ENCODE data around the gene C6orf62.

The C6orf62 gene

GRCh38 chr6:24719125-24719971, at the start of gene C6orf62 (continued):
- TF ChIP-seq ZXDB (tag by site-specific recombination; IDR thresholded peaks at IDR 0.05) (peak; percentile 94), PRDM10 (tag by site-specific recombination; IDR thresholded peaks at IDR 0.05) (0 out of 2 replicates have a peak, but pooled peaks have one; percentile 18), ZNF561 (tag by site-specific recombination; IDR thresholded peaks at IDR 0.05; ENCODE audit: borderline replicate concordance) (peak; percentile 33; the same call in 1 of the 2 replicates), GLIS2 (tag by site-specific recombination; IDR thresholded peaks at IDR 0.05) (0 out of 2 replicates have a peak, but pooled peaks have one; percentile 20), ZNF335 (tag by site-specific recombination; conservative IDR thresholded peaks at IDR 0.05) (peak; percentile 32; the same call in 1 of the 2 replicates), ZNF366 (tag by site-specific recombination; conservative IDR thresholded peaks at IDR 0.05) (no peak), ZNF23 (tag by site-specific recombination; IDR thresholded peaks at IDR 0.05; ENCODE audit: borderline replicate concordance) (no peak), ZNF677 (tag by site-specific recombination; IDR thresholded peaks at IDR 0.05) (no peak), ZNF211 (tag by site-specific recombination; IDR thresholded peaks at IDR 0.05; ENCODE audit: low read depth) (no peak), ZBTB44 (tag by site-specific recombination; IDR thresholded peaks at IDR 0.05) (no peak), ZNF76 (tag by site-specific recombination; IDR thresholded peaks at IDR 0.05; ENCODE audit: borderline replicate concordance, low read depth) (no peak), ZNF639 (tag by site-specific recombination; IDR thresholded peaks at IDR 0.05) (no peak), ZFHX2 (tag by site-specific recombination; conservative IDR thresholded peaks at IDR 0.05) (0 out of 2 replicates have a peak, but pooled peaks have one; percentile 29), ZNF157 (tag by site-specific recombination; IDR thresholded peaks at IDR 0.05) (no peak), ZSCAN23 (tag by site-specific recombination; IDR thresholded peaks at IDR 0.05) (no peak), YY1 (tag by site-specific recombination; IDR thresholded peaks at IDR 0.05) (0 out of 2 replicates have a peak, but pooled peaks have one; percentile 37), ZNF514 (tag by site-specific recombination; IDR thresholded peaks at IDR 0.05) (no peak), ZNF302 (tag by site-specific recombination; IDR thresholded peaks at IDR 0.05; ENCODE audit: low read depth) (no peak), ZNF146 (tag by site-specific recombination; IDR thresholded peaks at IDR 0.05) (no peak), ZEB2 (tag by site-specific recombination; IDR thresholded peaks at IDR 0.05) (no peak), ZNF692 (tag by site-specific recombination; IDR thresholded peaks at IDR 0.05) (no peak), PRDM1 (tag by site-specific recombination; IDR thresholded peaks at IDR 0.05) (0 out of 2 replicates have a peak, but pooled peaks have one; percentile 22), ZNF654 (tag by site-specific recombination; IDR thresholded peaks at IDR 0.05; ENCODE audit: low read depth) (no peak), FEZF1 (tag by site-specific recombination; IDR thresholded peaks at IDR 0.05) (no peak), ZNF791 (tag by site-specific recombination; IDR thresholded peaks at IDR 0.05) (no peak), PATZ1 (tag by site-specific recombination; IDR thresholded peaks at IDR 0.05) (0 out of 2 replicates have a peak, but pooled peaks have one; percentile 41), ZNF221 (tag by site-specific recombination; IDR thresholded peaks at IDR 0.05; ENCODE audit: borderline replicate concordance) (no peak), ZBTB20 (tag by site-specific recombination; IDR thresholded peaks at IDR 0.05) (peak; percentile 55), ZNF621 (tag by site-specific recombination; IDR thresholded peaks at IDR 0.05) (no peak), GLI4 (tag by site-specific recombination; IDR thresholded peaks at IDR 0.05) (no peak)

All from HEK293 (cell line).